Keratinocyte (primary cell): ENCODE measurements around the gene OR1I1.

Source experiments
- EZH2 ChIP-seq: IDR thresholded peaks from one replicate; pipeline ENCODE4 v1.6.1; 2012; ENCODE audit warnings: inconsistent platforms, mild to moderate bottlenecking, low read length, moderate library complexity
- TF ChIP-seq, protein P1 (sequence below), 3 experiments: IDR thresholded peaks in 1 of 3; conservative IDR thresholded peaks in 1 of 3; optimal IDR thresholded peaks in 1 of 3; 2 replicates in 2 of 3; 3 replicates in 1 of 3; pipeline versions ENCODE3 to v1.5.1; 2011; ENCODE audit warnings: low read length in 3 of 3, mild to moderate bottlenecking in 3 of 3, moderate library complexity in 2 of 3, control low read depth in 1 of 3, inconsistent platforms in 1 of 3; ENCODE audit not compliant: insufficient read depth in 2 of 3; ENCODE audit errors: extremely low read depth in 1 of 3

DNA sequence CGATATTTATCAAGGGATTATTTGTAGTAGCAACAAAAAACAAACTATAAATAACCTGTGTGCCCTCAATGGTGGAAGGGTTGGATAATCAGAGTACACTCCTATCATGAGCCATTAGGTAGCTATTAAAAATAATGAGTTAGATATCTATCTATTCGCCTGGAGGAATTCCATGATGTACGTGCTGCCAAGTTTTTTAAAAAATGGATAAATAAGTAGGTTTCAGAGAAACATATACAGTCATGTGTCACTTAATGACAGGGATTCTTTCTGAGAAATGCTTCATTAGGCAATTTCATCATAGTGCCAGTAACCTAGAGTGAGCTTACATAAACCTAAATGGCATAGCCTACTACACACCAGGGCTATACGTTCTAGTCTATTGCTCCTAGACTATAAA, 6.2 kb upstream of the OR1I1 start:
- TF ChIP-seq, protein P1, sequence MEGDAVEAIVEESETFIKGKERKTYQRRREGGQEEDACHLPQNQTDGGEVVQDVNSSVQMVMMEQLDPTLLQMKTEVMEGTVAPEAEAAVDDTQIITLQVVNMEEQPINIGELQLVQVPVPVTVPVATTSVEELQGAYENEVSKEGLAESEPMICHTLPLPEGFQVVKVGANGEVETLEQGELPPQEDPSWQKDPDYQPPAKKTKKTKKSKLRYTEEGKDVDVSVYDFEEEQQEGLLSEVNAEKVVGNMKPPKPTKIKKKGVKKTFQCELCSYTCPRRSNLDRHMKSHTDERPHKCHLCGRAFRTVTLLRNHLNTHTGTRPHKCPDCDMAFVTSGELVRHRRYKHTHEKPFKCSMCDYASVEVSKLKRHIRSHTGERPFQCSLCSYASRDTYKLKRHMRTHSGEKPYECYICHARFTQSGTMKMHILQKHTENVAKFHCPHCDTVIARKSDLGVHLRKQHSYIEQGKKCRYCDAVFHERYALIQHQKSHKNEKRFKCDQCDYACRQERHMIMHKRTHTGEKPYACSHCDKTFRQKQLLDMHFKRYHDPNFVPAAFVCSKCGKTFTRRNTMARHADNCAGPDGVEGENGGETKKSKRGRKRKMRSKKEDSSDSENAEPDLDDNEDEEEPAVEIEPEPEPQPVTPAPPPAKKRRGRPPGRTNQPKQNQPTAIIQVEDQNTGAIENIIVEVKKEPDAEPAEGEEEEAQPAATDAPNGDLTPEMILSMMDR (optimal IDR thresholded peaks at IDR 0.05 in 1 of 3, IDR thresholded peaks at IDR 0.05 in 1 of 3, conservative IDR thresholded peaks at IDR 0.05 in 1 of 3; ENCODE audit: extremely low read depth in 1 of 3, insufficient read depth in 2 of 3, low read length in 3 of 3), result no peak
- TF ChIP-seq EZH2, result no peak
